ENCODE results near the gene ACBD4. TPM values are rescaled to one million over a fixed set of nuclear protein-coding genes. Genes with fewer than 3 reads are reported as not detected.
A peak's percentile ranks its signal among the peaks of the same experiment; 100 is the strongest.

The ACBD4 gene
- total RNA-seq, 4 donors from 2014 or later, result 15.0 to 28.8 (median 23.5) TPM

DNA sequence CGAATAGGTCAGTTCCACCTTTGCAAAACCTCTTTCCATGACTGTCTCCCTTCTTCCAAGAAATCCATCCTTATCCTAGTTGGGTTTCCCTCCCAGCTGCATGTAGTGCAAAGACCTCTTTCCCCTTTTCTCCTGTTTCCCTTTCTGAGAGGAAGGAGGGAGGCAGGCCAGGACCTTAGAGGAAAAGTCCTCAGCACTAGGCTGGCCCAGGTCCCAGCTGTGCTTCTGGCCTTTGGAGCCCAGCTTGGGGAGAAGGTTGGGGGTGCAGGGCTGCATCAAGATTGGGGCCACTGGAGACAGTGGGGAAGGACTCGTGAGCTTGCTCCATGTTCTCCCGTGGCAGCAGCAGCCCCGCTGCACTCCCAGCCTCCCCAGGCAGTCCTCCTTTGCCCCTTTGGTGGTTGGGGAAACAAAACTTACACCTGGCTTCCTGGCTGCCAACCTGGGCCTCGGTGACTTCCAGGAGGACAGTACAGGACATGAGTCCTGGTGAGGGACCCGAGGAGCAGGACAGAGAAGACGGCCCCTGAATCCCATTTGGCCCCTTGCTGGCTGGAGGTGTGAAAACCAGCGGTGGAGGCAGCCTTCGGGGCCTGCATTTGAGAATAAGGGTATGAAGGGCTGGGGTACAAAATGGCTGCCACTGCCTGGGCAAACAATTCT lies 26.7 kb downstream of the ACBD4 start:
- no peak for TF ChIP-seq POLR2AphosphoS5 (IDR thresholded peaks at IDR 0.05)
- TF ChIP-seq, protein P1, sequence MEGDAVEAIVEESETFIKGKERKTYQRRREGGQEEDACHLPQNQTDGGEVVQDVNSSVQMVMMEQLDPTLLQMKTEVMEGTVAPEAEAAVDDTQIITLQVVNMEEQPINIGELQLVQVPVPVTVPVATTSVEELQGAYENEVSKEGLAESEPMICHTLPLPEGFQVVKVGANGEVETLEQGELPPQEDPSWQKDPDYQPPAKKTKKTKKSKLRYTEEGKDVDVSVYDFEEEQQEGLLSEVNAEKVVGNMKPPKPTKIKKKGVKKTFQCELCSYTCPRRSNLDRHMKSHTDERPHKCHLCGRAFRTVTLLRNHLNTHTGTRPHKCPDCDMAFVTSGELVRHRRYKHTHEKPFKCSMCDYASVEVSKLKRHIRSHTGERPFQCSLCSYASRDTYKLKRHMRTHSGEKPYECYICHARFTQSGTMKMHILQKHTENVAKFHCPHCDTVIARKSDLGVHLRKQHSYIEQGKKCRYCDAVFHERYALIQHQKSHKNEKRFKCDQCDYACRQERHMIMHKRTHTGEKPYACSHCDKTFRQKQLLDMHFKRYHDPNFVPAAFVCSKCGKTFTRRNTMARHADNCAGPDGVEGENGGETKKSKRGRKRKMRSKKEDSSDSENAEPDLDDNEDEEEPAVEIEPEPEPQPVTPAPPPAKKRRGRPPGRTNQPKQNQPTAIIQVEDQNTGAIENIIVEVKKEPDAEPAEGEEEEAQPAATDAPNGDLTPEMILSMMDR (IDR thresholded peaks at IDR 0.05), result no peak
- TF ChIP-seq EP300 (IDR thresholded peaks at IDR 0.05), result no peak
- no peak for TF ChIP-seq POLR2A (IDR thresholded peaks at IDR 0.05)
- Histone ChIP-seq H3K27ac (peak overlapping the region; percentile 0 to 100 (median 90)), H3K36me3 (no peaks in the 10 kb centered on the region), H3K4me1 (peaks cover 0 to 42% (median 34%) of the 10 kb centered on the region in 3 donors), H3K9me3 (no peaks in the 10 kb centered on the region), H3K4me3 (peak overlapping the region in 1 of 2 donors; percentile 95), H3K27me3 (no peaks in the 10 kb centered on the region)
- no peak for ATAC-seq
- WGBS, 2 donors (ENCODE audit: low coverage in 1 of 2), result 0% methylated on average over 1 of the region's 9 CpGs; no CpG with 5 or more reads in 1 of the 2 donors

GRCh38 chr17:45164734-45165269 lies 29.3 kb downstream of the ACBD4 start:
- 80 to 95% methylated on average over 1 to 6 of the region's 7 CpGs for WGBS, 2 donors (ENCODE audit: low coverage in 1 of 2)
- ATAC-seq, result no peak

GRCh38 chr17:45168991-45169752 lies 33.7 kb downstream of the ACBD4 start:
- Histone ChIP-seq H3K36me3 (peaks cover 0 to 8% of the 10 kb centered on the region in 2 donors), H3K4me1 (peaks cover 0 to 46% (median 32%) of the 10 kb centered on the region in 3 donors), H3K4me3 (no peak overlapping the region), H3K9me3 (no peaks in the 10 kb centered on the region), H3K27ac (peak overlapping the region in 3 of 4 donors; percentile 92 to 95 (median 94)), H3K27me3 (no peaks in the 10 kb centered on the region)
- TF ChIP-seq POLR2AphosphoS5 (IDR thresholded peaks at IDR 0.05) (no peak), POLR2A (IDR thresholded peaks at IDR 0.05) (no peak), EP300 (IDR thresholded peaks at IDR 0.05) (no peak)
- TF ChIP-seq, protein P1 (IDR thresholded peaks at IDR 0.05), result no peak
- 86% methylated on average over 3 of the region's 43 CpGs; no CpG with 5 or more reads in 1 of the 2 donors for WGBS, 2 donors (ENCODE audit: low coverage in 1 of 2)
- ATAC-seq, result no peak

More at GRCh38 chr17:45164734-45165269, 29.3 kb downstream of the ACBD4 start:
- H3K4me1 ChIP-seq, result peaks cover 0 to 18% (median 10%) of the 10 kb centered on the region in 3 donors
- H3K27ac ChIP-seq, result no peak overlapping the region
- TF ChIP-seq, protein P1 (IDR thresholded peaks at IDR 0.05), result no peak
- TF ChIP-seq POLR2AphosphoS5 (IDR thresholded peaks at IDR 0.05) (no peak), POLR2A (IDR thresholded peaks at IDR 0.05) (no peak)
- H3K9me3 ChIP-seq, result no peaks in the 10 kb centered on the region
- no peak overlapping the region for H3K4me3 ChIP-seq
- H3K36me3 ChIP-seq, result peaks cover 0 to 8% of the 10 kb centered on the region in 2 donors
- no peaks in the 10 kb centered on the region for H3K27me3 ChIP-seq

- ATAC-seq, result peak; percentile 7
- TF ChIP-seq, protein P1 (IDR thresholded peaks at IDR 0.05), result no peak
- no peak for TF ChIP-seq EP300 (IDR thresholded peaks at IDR 0.05)
- no peak for TF ChIP-seq POLR2A (IDR thresholded peaks at IDR 0.05)
- no peak for TF ChIP-seq POLR2AphosphoS5 (IDR thresholded peaks at IDR 0.05)
- Histone ChIP-seq H3K36me3 (peaks cover 0 to 8% of the 10 kb centered on the region in 2 donors), H3K27ac (peak overlapping the region; percentile 91 to 95 (median 93)), H3K27me3 (no peaks in the 10 kb centered on the region), H3K4me3 (peak overlapping the region in 1 of 2 donors; percentile 45), H3K9me3 (no peaks in the 10 kb centered on the region), H3K4me1 (peaks cover 0 to 49% (median 32%) of the 10 kb centered on the region in 3 donors)
- WGBS, 2 donors (ENCODE audit: low coverage in 1 of 2), result 60 to 80% methylated on average over 1 to 2 of the region's 12 CpGs
These were observed 34.9 kb downstream of the ACBD4 start for GRCh38 chr17:45170280-45170930.

Data from gastroesophageal sphincter (tissue), 4 donors.